ENCODE data around the gene HEMGN.
"Not testable (repeated sequence)": the region's sequence is repeated elsewhere in the genome, so short reads cannot be mapped to it uniquely, and the experiment has no call there.

Gene HEMGN

GRCh38 chr9:97962575-97962974 is 24.6 kb upstream of the HEMGN start:
- DNase-seq, result no peak

- no peak for DNase-seq
Measured at GRCh38 chr9:97962136-97962535, 24.2 kb upstream of the HEMGN start.

DNA sequence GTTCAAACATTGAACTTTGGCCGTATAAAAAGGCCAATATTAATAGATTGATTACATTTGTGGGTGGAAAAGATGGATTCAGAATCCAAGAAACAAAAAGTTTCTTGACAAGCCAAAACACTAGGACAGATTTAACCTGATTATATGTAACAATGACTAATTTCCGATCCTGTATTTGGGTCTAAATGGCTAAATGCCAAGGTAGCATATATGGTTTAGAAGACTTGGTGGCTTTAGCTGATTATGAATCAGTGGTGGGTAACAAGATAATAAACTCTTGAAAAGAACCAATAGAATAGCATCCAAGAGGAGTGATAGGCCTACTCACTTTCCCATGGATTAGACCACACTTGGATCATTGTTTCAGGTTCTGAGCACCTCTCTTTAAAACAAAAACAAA is 23.4 kb upstream of the HEMGN start:
- DNase-seq, result no peak

GRCh38 chr9:97960678-97961328 is 22.8 kb upstream of the HEMGN start:
- not testable (repeated sequence) for DNase-seq

DNA sequence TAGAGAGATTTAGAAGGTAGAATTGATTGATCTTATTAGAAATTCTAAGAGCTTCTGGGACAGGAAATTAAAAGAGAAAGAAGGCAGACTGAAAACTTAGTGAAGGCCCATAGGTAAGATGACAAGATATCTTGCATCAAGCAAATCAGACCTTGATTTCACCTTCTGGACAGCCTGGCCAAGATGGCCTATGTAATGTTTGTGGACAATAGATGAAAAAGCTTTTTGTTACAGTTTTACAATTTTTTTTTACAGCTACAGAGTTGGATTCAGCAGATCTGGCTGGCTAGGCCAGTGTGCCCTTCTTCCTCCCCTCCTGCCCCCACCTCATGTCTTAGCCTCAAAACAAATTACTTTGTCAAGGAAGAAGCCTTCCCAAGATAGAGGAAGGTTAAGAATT is 21.6 kb upstream of the HEMGN start:
- DNase-seq, result no peak

DNA sequence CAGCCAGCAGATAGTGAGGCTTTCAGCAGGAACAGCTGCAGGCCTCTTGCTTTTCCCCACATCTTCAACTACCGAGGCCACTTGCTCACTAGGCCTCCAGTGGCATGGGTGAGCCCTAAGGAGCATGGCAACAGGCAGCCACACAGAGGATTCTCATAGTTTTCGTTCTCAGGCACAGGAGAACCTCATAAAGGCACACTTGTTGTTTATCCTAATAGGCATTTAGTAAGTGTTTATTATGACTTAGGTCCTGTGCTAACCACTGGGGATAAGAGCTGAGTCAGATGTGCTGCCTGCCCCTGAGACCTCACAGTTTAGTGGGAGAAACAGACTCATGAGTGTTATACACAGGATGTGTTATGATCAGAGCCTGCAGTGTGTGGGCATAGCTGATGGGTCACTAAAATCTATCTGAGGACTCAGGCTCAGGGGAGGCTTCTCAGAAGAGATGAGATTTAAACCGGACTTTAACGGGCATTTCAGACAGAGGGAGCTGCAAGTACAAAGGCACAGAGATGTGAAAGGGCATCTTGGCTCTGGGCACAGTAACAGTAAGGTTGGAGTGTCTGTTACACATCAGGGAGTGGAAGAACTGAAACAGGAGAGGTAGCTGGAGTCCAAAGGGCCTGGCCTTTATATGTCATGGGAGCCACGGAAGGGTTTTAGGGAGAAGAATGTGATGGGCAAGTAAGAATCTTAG is 21.0 kb upstream of the HEMGN start:
- DNase-seq, result no peak

- no peak for DNase-seq
Measured at GRCh38 chr9:97956331-97956730, 18.4 kb upstream of the HEMGN start.

GRCh38 chr9:97954550-97954989 is 16.6 kb upstream of the HEMGN start:
- DNase-seq, result peak; percentile 67

DNA sequence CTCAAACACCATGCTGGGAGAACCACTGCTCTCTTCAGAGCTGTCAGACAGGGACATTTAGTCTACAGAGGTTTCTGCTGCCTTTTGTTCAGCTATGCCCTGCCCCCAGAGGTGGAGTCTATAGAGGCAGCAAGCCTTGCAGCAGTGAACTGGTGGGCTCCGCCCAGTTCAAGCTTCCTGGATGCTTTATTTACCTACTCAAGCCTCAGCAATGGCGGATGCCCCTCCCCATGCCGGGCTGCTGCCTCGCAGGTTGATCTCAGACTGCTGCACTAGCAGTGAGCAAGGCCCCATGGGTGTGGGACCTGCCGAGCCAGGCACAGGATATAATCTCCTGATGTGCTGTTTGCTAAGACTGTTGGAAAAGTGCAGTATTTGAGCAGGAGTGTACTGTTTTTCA is 12.9 kb upstream of the HEMGN start:
- DNase-seq, result peak; percentile 17

DNA sequence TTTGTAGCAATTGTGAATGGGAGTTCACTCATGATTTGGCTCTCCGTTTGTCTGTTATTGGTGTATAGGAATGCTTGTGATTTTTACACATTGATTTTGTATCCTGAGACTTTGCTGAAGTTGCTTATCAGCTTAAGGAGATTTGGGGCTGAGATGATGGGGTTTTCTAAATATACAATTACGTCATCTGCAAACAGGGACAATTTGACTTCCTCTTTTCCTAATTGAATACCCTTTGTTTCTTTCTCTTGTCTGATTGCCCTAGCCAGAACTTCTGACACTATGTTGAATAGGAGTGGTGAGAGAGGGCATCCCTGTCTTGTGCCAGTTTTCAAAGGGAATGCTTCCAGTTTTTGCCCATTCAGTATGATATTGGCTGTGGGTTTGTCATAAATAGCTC is 9.1 kb upstream of the HEMGN start:
- DNase-seq, result not testable (repeated sequence)

DNA sequence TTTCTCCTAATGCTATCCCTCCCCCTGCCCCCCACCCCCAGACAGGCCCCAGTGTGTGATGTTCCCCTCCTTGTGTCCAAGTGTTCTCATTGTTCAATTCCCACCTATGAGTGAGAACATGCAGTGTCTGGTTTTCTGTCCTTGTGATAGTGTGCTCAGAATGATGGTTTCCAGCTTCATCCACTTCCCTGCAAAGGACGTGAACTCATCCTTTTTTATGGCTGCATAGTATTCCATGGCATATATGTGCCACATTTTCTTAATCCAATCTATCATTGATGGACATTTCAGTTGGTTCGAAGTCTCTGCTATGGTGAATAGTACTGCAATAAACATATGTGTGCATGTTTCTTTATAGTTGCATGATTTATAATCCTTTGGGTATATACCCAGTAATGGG is 7.5 kb upstream of the HEMGN start:
- DNase-seq, result not testable (repeated sequence)

DNA sequence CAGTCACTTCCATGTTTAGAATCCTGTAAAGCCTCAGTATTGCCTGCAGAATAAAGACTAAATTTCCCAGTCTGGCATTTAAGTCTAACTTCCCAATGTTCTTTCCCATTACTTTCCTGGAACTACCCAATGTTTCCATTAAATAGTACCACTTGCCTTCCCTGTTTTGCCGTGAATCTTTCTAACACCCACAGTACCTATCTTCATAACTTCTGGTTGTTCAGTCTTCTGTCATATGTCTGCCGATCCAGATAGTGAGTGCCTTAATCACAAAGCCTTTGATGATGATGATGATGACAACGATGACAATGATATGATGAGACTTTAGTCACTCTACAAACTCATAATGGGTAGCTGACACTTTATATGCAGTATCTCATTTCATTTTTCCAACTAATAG is 6.6 kb upstream of the HEMGN start:
- DNase-seq, result no peak

- DNase-seq, result no peak
Measured at GRCh38 chr9:97943308-97943855, 5.4 kb upstream of the HEMGN start.

DNA sequence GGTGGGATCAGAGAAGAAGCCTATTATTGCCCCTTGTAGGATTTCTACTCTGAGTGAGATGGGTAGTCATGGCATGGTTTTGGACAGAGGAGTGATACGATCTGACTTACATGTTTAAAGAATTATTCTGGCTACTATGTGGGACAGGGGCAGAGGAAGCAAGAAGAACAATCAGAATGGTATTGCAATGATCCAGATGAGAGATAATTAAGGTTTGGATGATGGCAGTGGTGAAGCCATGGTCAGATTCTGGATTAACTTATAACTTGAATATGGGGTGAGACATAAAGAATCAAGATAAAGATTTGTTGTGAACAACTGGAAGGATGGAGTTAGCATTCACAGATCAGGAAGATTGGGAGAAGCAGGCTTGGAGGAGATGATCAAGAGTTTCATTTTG is 3.4 kb upstream of the HEMGN start:
- DNase-seq, result no peak

DNA sequence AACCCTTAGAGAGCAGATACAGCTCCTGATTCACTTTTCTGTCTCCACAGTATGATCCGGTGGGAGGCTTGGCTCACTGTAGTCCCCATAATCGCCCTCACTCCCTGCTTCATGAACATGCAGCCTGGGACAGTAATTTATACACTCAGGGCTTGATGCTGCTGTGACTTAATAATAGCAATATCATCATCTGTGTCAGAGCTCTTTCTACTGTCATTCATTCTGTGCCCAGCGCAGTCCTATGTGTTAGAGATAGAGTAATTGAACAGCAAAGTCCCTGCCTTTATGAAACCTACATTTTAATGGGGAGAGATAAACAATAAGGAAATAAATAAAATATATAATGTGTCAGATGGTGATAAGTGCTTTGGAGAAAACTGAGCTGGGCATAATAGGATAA is 2.8 kb upstream of the HEMGN start:
- no peak for DNase-seq

DNA sequence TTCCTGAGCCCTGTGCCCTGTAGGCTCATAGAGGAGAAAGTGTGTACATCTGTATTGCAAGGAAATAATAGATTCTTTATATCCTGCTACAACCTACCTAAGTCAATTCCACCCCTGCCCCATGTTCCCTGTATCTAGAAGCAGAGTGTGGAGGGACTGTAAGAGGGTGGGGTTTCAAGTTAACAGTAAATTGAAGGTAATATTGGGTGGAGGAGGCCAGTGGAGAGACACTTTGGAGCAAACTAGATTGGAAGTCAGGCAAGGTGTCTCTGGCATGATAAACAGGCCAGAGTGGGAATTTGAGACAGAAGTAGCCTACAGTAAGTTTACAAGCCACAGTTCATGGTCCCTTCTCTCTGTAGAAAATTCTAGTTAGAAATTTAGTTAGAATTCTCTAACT is 2.3 kb upstream of the HEMGN start:
- DNase-seq, result no peak

DNA sequence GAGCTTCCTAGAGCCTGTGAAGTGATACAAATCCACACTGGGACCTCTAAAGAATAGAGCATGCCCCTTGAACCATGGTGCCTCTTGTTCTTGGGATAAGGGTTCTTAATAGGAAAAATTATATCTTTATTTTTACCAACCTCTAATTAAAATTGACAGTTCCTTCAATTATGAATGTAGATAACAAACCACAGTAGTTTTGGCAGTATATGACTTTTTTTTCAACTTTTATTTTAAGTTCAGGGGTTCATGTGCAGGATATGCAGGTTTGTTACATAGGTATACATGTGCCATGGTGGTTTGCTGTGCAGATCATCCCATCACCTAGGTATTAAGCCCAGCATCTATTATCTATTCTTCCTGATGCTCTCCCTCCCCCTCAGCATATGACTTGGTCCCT is 974 bp downstream of the HEMGN start:
- DNase-seq, result no peak

DNA sequence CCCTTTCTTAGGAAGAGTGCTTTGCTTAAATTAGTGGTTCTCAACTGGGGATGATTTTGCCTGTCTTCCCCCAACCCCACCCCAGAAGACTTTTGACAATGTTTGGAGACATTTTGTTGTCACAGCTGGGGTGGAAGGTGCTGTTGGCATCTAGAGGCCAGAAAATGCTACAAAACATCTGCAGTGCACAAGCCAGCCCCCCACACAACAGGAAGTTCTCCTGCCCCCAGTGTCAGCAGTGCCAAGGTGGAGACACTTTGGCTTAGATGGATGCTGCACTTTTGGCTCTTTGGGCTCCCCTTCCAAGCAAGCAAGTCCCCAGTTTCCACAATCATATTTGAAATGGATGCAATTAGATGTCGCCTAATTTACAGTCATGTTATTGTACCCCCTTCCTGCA is 2.7 kb downstream of the HEMGN start:
- no peak for DNase-seq

DNA sequence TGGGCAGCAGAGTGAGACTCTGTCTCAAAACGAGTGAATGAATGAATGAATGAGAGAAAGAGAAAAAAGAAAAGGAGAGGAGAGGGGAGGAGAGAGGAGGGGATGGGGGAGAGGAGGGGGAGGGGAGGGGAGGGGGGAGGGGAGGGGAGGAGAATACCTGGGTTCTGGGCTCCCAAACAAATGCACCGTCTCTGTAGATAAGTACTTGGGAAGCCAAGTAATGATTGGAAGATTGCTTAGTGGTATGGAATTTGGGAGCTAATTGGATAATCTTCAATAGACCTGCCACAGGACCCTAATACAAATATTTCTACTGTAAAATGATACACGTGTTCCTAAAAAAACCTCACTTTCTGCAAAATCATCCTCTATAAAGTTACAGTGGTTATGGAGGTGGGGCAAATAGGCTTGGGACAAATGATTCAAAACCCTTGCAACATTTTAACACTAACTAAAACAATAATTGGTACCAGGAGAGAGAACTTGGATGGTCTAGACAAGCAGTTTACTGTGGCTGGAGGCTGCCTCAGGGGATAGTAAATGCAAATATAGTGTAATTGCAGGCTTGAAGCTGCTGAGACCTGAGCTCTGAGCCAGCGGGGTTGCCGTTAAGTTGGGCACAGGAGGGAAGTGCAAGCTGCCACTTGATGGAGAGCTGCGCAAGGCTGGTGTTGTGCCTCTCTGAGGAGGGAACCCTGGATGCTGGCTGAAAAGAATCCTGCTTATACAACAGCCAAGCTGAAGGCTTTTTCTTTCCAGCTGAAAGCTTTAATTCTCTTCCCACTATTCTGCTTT is 3.5 kb downstream of the HEMGN start:
- DNase-seq, result peak; percentile 24

DNA sequence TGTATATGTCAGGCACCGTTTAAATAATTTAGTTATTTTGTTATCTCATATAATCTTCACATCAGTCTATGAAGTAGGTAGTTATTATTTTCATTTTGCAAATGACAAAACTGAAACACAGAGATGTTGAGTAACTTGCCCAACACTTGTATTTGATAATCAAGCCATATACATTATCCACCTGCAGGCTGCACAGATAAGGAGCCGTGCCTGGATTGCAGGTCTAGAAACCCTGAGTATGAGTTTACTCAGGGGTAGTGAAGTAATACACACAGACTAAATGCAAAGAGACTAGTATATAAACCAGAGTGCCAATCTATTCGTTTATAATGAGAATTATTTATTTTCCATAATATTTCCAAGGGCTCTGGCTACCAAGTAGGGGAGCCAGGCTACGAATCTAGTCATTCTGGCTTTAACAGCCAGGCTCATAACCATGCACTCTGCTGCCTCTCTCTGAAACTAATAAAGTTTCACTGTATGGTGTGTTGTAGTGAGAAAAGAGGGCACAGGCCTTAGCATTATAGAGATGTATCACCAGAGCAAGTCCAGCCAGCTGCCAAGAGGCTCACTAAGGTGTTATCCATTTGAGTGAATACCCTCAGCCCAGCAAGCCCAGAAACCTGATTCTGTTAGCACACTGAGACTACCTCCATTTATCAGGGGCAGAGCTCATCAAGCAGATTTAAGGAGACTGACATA is 4.5 kb downstream of the HEMGN start:
- DNase-seq, result no peak

DNA sequence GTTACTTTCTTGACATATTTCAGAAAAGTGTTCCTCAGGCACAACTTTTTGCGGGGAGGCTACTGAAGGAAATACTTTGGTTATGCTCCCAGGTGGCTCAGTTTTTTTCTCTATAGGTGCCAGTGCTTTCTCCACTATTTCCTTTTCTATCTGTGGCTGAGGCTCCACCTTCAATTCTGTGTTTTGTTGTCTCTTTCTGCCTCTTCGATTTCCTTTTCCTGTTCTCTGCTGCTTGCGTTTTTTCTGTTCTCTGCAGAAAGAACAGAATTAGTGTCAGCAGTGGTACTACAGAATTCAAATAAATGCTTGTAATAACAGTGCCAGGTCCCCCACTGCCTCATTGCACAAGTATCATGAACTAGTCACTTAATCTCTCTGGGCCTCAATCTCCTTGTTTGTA is 7.0 kb downstream of the HEMGN start:
- DNase-seq, result no peak

GRCh38 chr9:97928986-97929604 is 8.9 kb downstream of the HEMGN start:
- DNase-seq, result no peak

All from NCI-H345 (cell line).